HG02840 (cell line): ENCODE measurements around the gene PCDHGA1.
"Not testable (repeated sequence)": the region's sequence is repeated elsewhere in the genome, so short reads cannot be mapped to it uniquely, and the experiment has no call there.

Experiments
- ATAC-seq: cut with Tn5 transposase; IDR thresholded peaks from one replicate; pipeline ENCODE4 v1.9.1; 2021; ENCODE audit warnings: mild to moderate bottlenecking, moderate library complexity, moderate number of reproducible peaks; ENCODE audit not compliant: unreplicated experiment, low FRiP score

PCDHGA1 gene

DNA sequence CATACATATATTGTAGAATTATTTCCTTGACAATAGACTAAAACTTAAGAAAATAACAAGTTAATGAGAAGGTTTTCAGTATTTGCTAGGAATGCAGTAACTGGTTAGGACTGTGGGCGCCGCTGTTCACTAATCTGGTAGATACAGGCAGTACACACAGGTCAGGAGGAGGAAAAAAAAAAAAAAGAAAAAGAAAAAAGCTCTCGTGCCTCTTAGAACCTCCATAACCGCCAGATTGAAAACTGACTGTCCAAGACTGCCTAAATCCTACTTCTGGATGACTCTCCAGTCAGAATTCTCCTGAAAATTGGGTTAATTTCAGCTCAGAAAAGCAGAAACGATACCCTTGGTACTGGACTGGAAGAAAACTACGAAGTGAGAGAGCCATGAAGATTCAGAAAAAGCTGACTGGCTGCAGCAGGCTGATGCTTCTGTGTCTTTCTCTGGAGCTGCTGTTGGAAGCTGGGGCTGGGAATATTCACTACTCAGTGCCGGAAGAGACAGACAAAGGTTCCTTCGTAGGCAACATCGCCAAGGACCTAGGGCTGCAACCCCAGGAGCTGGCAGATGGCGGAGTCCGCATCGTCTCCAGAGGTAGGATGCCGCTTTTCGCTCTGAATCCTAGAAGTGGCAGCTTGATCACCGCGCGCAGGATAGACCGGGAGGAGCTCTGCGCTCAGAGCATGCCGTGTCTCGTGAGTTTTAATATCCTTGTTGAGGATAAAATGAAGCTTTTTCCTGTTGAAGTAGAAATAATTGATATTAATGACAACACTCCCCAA, at the start of gene PCDHGA1:
PCDHGA1 (plus strand) TSS at position 216 of the 782 bp plus-strand sequence.
- no peak for ATAC-seq

DNA sequence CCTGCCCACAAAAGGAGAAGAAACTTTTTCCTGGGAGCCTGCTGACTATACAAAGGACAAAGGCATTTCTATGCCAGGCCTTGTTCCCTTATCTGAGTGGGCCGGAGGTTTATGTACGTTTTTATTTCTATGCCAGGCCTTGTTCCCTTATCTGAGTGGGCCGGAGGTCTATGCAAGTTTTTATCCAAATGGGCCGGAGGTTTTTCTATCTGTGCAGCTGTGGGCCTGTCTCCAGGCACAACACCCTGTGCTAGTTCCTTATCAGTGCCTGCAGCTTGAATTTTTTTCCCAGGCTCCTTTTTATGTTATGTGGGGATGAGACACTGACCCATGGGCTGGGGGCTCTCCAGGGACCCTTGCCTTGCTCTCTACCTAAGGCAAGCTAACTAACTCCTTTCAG, 31.9 kb upstream of the PCDHGA1 start:
- no peak for ATAC-seq

DNA sequence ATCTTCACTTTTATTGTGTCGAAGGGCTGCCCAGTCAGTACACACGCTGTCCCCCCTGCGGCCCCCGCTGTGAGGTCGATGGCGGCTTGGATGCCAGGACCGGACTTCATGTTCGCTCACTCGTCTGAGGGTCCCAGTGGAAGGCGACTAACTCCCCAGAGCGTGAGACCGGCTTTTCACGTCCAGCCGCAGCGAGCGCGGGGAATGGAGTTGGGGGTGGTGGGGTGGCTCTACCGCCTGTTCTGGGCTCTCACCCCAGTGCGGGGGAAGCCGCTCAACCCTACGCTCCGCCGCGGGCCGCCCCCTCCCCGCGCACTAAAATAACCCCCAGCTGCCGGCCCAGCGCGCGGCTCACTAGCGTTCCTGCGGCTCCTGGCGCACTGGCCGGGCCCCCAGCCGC, 26.6 kb upstream of the PCDHGA1 start, which contains the start of gene SLC25A2:
SLC25A2 (minus strand) TSS at position 294 of the 400 bp plus-strand sequence; CDS start at position 110, 184 bp downstream.
- ATAC-seq = no peak

DNA sequence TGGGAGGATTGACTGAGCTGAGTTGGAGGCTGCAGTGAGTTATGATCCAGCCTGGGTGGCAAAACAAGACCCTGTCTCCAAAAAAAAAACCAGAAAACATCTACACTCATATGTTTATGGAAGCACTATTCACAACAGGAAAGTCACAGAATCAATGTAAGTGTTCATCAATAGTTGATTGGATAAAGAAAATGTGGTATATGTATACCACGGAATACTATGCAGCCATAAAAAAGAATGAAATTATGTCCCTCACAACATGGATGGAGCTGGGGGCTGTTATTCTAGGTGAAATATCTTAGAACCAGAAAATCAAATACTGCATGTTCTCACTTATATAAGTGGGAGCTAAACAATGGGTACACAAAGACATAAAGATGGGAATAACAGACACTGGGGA, 23.7 kb upstream of the PCDHGA1 start:
- ATAC-seq = no peak

DNA sequence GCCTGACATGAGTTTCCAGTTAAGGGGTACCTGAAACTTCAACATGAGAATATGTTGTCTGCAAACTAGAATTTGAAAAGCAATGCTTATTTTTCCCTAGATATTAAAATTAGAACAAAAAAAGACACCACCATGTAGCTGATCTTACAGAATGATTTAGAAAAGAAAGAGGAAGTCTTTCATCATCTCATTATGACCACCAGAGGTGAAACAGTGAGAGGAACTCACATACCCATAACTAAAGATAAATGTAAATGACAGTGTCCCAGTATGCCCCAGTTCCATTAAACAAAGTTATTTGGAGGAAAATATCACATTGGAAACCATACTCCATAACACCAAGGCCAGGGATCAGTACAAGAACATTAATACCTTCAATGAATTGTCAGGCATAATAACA, 16.6 kb upstream of the PCDHGA1 start:
- no peak for ATAC-seq

DNA sequence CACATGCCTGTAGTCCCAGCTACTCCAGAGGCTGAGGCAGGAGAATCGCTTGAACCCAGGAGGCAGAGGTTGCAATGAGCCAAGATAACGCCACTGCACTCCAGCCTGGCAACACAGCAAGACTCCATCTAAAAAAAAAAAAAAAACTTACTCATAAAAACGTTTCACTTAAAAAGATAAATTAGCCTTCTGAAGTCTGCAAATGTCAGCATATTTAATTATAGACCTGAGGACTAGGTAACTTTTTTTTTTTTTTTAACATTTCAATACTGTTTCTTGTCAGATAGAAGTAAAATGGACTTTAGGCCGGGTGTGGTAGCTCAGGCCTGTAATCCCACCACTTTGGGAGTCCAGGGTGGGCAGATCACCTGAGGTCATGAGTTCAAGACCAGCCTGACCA, 13.4 kb upstream of the PCDHGA1 start:
- not testable (repeated sequence) for ATAC-seq

DNA sequence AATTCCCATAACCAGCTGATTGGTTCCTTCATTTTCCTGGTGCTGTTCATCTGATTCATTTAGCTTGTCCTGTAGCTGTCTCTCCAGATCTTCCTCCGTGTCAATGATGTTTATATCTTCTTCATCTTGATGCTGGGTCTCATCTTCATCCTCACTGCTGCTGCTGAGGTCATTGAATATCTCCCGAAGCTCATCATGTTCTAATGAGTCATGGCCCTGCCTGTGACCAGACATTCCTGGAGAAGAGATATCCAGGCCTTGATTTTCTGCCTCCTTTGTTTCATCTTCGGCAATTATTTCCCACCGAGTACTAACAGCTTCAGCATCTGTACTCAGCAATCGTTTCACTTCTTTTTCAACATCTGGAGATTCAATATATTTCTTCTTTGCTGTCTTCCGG, 11.1 kb upstream of the PCDHGA1 start:
- ATAC-seq = no peak

DNA sequence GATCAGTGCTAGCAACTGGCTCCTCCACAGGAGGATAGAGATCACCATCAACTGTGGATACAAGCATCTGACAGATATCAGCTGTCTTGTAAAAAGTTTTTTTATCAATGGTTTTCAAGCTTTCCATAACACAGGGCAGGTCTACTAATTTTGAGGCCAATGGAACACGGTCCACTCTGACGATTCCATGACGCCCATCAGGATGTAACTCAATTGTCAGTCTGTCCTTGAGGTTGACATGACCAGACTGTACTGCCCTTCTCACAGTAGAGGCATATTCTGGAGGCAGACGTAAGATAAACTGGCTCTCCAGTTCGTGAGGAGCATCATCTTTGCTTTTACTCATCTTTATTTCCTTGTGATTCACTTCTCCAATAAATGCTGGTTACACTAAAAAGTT, 10.6 kb upstream of the PCDHGA1 start:
- no peak for ATAC-seq

DNA sequence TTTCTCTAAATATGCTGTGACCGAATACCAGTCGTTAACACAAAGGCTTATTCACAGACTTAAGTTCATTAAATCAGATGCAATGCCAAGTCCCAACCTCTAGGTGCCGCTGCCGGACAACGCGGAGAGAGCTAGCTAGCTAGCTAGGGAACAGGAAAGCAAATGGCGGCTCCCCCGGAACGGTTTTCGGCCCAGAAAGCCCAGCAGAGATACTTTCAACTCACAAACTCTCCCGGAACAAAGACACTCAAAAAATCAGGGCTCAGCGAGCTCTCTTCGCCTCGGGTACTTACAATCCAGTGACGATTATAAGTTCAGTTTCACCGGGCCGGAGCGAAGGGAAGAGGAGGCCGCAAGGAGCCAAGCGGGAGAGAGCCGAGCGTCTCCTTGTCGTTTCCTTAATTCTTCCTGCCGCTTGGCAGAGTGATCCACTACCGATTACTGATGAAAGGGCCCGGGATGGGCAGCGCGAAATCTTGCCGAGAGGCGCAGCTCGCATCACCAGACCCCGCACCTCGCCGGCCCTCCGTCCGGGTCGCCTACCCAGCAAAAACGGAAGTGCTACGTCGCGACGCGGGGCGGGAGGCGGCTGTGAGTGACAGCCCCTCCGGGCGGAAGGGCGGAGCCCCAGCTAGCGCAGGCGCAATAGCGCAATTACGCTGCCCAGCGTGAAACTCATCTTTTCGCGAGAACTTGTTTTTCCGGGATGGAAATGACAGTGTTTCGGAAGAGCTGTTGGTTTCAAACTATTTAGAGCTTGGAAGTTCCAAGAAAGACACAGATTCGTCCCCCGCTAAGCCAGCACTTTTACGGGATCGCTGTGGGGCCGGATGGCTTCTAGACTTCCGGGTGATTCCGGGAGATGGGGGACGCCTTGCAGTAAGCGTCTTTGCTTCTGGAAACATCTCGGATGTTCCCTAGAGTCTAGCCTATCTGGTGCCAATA, 9.8 kb upstream of the PCDHGA1 start, which contains the start of gene TAF7:
TAF7 (minus strand) TSS at position 560 of the 945 bp plus-strand sequence. CDS start 740 bp downstream, outside the sequence.
- ATAC-seq = peak; percentile 97

DNA sequence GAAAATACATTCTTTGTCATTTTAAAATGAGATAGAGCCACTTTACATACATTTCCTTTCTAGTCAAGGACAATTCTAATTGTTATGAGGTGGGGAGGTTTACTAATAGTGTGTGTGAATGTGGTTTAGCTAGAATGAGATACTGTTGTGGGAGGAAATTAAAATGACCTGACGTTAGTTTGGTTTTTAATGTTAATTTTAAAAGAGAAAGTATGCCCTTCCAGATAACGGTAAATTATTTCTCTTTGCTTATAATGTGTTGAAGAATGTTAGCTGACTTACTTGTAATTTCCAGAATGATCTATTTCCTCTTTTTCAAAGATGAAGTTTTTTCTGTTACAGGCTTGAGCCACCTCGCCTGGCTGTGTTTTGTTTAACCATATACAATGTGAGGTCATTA, 8.1 kb upstream of the PCDHGA1 start:
- ATAC-seq = no peak

DNA sequence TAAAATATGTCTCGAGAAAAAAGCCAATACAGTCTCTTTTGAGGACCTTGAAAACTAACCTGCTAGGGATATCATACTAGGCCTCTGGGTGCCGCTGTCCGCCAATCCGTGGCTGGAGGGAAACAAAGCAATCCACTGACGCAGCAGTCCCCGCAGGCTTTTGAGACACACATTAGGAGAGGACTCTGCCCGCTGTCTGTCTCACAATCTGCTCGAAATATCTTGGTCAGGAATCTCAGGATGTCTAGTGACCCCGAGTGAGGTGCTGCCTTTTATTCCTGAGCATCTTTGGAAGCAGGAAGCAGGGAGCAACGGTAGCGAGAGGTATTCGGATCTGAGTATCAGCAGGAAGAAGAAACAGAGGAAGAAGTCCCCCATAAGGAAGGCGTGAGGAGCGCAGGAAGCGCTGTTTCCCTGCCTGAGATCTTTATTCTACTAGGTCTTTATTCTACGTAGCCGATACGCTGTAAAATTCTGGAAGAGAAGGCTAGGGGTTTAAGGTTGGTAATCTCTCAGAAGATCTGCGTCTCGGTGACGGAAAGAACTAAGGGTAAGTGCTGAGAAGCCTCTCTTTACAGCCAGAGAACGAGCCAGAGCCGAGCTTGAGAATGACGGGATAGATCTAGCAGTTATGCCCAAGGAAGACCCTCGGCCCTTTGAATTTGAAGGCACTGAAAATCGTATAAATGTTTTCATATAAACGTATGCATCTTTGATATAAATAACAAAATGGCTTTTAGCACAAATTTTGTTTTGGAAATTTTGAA, 4.0 kb upstream of the PCDHGA1 start:
- ATAC-seq = peak; percentile 82

DNA sequence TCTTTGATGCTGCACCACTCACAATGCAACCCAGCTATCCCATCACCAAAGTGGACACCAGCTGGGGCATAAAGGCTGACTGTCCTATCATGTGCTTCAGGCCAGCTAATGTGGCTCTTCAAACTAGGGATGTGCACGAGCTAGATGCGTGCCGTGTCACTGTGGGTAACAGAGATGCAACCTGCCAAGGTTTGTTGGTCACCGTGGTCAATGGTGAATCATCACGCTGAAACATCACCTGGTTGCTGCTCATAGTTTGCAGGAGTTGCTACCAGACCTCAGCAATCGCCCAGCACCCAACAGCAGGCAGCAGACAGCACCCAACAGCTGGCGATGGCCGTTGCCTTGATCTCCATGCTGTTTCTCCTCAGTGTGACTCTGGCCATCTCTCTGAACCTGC, 2.1 kb upstream of the PCDHGA1 start:
- no peak for ATAC-seq

DNA sequence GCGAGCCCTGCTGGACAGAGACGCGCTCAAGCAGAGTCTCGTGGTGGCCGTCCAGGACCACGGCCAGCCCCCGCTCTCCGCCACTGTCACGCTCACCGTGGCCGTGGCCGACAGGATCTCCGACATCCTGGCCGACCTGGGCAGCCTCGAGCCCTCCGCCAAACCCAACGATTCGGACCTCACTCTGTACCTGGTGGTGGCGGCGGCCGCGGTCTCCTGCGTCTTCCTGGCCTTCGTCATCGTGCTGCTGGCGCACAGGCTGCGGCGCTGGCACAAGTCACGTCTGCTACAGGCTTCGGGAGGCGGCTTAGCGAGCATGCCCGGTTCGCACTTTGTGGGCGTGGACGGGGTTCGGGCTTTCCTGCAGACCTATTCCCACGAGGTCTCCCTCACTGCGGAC, 2.3 kb downstream of the PCDHGA1 start:
- ATAC-seq = not testable (repeated sequence)

DNA sequence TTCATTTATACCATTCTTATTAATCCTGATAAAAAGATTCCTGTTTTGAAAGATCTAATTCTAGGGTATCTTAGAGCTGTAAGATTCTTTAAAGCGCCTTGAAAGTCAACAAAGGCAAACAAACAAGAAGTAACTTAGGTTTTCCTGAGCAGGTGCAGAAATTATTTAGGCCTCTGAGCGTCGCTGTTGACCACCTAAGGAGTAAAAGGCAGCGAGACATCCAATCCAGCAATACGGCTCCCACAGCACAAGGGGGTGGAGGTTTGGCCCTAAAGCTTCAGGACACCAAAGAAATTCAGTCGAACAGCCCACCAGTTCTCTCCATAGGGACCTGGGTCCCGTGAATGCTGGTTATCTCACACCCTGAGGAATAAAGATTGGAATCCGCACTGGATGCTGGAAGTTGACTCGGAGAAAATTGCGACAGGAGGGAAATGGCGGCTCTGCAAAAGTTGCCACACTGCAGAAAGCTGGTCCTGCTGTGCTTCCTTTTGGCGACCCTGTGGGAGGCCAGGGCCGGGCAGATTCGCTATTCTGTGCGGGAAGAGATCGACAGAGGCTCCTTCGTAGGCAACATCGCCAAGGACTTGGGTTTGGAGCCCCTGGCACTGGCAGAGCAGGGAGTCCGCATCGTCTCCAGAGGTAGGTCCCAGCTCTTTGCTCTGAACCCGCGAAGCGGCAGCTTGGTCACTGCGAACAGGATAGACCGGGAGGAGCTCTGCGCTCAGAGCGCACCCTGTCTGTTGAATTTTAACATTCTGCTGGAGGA, 8.4 kb downstream of the PCDHGA1 start, which contains the start of gene PCDHGA2:
PCDHGA2 (plus strand) TSS at position 223 of the 769 bp plus-strand sequence.
- ATAC-seq = no peak

DNA sequence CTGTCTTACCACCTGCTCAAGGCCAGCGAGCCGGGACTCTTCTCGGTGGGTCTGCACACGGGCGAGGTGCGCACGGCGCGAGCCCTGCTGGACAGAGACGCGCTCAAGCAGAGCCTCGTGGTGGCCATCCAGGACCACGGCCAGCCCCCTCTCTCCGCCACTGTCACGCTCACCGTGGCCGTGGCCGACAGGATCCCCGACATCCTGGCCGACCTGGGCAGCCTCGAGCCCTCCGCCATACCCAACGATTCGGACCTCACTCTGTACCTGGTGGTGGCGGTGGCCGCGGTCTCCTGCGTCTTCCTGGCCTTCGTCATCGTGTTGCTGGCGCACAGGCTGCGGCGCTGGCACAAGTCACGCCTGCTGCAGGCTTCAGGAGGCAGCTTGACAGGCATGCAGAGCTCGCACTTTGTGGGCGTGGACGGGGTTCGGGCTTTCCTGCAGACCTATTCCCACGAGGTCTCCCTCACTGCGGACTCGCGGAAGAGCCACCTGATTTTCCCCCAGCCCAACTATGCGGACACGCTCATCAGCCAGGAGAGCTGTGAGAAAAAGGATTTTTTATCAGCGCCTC, 10.6 kb downstream of the PCDHGA1 start:
- not testable (repeated sequence) for ATAC-seq

DNA sequence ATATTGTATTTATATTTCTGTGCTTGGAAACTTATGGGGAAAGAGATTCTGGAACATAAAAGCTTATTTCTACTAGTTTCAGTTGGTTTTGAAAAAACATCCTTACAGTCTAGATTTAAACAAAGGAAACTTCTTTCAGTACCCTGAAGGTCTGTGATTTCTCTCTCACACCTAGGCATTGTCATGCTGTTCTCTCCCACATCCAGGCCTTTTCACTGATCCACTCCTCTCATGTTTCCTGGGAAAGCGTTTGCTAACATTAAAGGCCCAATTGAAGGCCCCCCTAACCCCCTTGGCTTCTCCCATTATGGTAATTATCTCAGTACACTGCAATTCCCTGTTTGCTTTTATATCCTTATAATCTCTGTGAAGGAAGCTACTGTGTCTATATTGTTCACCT, 12.5 kb downstream of the PCDHGA1 start:
- ATAC-seq = no peak

DNA sequence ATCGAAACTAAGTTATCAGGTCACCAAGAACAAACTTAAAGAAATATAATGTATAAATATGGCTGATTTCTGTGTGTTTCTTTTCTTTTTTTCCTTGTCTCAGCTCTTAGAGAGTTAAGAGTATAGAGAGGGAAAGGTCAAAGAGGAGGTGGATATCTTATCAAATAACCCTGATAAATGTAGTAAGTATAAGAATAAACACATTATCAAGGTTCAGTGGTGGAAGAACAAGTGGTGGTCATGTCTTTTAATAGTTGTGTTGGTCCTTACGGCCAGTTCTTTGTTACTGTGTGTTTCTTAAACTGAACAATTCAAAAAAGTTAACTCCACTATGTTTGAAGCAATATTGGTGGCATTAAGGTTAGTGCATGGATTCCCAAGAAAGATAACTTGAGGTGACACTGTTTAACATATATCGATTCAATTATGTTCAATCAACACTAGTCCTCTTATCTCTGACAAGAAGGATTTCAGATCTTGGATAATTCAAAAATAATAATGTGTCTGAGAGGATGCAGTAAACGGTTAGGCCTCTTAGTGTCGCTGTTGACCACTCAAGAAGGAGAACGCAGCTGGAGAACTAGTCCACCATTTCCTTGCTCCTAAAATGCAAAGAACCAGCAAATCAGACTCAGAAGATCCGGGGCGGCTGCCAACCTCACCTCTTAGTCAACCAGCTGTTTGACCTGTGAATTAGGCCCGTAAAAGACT, 13.1 kb downstream of the PCDHGA1 start, which contains the start of gene PCDHGA3:
PCDHGA3 (plus strand) TSS at position 588 of the 711 bp plus-strand sequence. CDS start 205 bp downstream, outside the sequence.
- ATAC-seq = no peak

DNA sequence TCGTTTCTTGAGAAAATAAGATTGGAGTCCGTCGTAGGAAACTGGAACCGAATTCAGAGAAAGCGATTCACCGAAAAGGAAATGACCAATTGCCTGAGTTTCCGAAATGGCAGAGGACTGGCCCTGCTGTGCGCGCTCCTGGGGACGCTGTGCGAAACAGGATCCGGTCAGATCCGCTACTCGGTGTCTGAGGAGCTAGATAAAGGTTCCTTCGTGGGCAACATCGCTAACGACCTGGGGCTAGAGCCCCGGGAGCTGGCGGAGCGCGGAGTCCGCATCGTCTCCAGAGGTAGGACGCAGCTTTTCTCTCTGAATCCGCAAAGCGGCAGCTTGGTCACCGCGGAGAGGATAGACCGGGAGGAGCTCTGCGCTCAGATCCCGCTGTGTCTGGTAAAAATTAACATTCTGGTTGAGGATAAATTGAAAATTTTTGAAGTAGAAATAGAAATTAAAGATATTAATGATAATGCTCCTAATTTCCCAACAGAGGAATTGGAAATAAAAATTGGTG, 13.7 kb downstream of the PCDHGA1 start:
- no peak for ATAC-seq
